Common myeloid progenitor, CD34-positive (primary cell): Measurements from ENCODE around the gene LMO7.

Source experiments
- CTCF ChIA-PET: fragments of 350-600 bp; sonication (Branson Sonifier 250); formaldehyde crosslinking; loops from one replicate; lab custom pipeline; 2021; ENCODE audit warnings: antibody characterized with exemption; lab: Charles Lee
- POLR2A ChIA-PET: fragments of 350-600 bp; sonication (Branson Sonifier 250); formaldehyde crosslinking; loops from one replicate; lab custom pipeline; 2021; ENCODE audit warnings: antibody characterized with exemption; lab: Charles Lee
- DNase-seq, 3 donors: peaks; one replicate each; pipeline versions ENCODE4 v3.0.0 to v3.0.0-alpha.2; 2013
- H3K27ac ChIP-seq, 2 experiments: 1 replicate in 1 of 2; 2 replicates in 1 of 2; pipeline ENCODE4 v1.7.0; 2013; ENCODE audit warnings: inconsistent platforms in 2 of 2, low read length in 2 of 2, mild to moderate bottlenecking in 2 of 2, low read depth in 1 of 2, moderate library complexity in 1 of 2; ENCODE audit not compliant: severe bottlenecking in 2 of 2, insufficient read depth in 1 of 2, poor library complexity in 1 of 2
- H3K27me3 ChIP-seq, 5 experiments: replicated peaks in 2 of 5; 1 replicate in 3 of 5; 2 replicates in 2 of 5; pipeline versions ENCODE4 v1.6.1 to v1.7.0; 2013; ENCODE audit warnings: low read length in 4 of 5, mild to moderate bottlenecking in 2 of 5, moderate library complexity in 2 of 5, inconsistent platforms in 1 of 5; ENCODE audit not compliant: insufficient read depth in 5 of 5, control insufficient read depth in 4 of 5
- H3K36me3 ChIP-seq, 4 experiments: 1 replicate in 2 of 4; 2 replicates in 2 of 4; pipeline versions ENCODE4 v1.6.1 to v1.7.0; 2013; ENCODE audit warnings: low read length in 3 of 4, control low read depth in 1 of 4, mild to moderate bottlenecking in 1 of 4; ENCODE audit not compliant: control insufficient read depth in 4 of 4, insufficient read depth in 4 of 4
- H3K4me1 ChIP-seq, 4 experiments: 1 replicate in 3 of 4; 2 replicates in 1 of 4; pipeline versions ENCODE4 v1.6.1 to v1.7.1; 2013; ENCODE audit warnings: low read length in 3 of 4, mild to moderate bottlenecking in 3 of 4, control low read depth in 1 of 4, inconsistent platforms in 1 of 4, moderate library complexity in 1 of 4; ENCODE audit not compliant: control insufficient read depth in 4 of 4, insufficient read depth in 4 of 4; ENCODE audit errors: control extremely low read depth in 1 of 4
- H3K4me3 ChIP-seq, 7 experiments: 1 replicate in 4 of 7; 2 replicates in 3 of 7; pipeline versions ENCODE4 v1.5.1 to v1.7.0; 2013; ENCODE audit warnings: mild to moderate bottlenecking in 7 of 7, low read length in 6 of 7, moderate library complexity in 6 of 7, inconsistent platforms in 2 of 7, low read depth in 2 of 7, control low read depth in 1 of 7; ENCODE audit not compliant: insufficient read depth in 4 of 7, control insufficient read depth in 1 of 7; ENCODE audit errors: extremely low read depth in 1 of 7
- H3K9me3 ChIP-seq, 5 experiments: 1 replicate in 4 of 5; 2 replicates in 1 of 5; pipeline versions ENCODE4 v1.6.1 to v1.7.1; 2013; ENCODE audit warnings: low read length in 4 of 5, mild to moderate bottlenecking in 2 of 5, inconsistent platforms in 1 of 5, low read depth in 1 of 5, moderate library complexity in 1 of 5; ENCODE audit not compliant: control insufficient read depth in 4 of 5, insufficient read depth in 2 of 5; ENCODE audit errors: control extremely low read depth in 1 of 5
- WGBS: methylation state at CpG from one replicate; pipeline ENCODE4 v1.1.5; 2013; ENCODE audit not compliant: insufficient coverage; 5-methylcytosine and 5-hydroxymethylcytosine counted together

LMO7 gene

GRCh38 chr13:75744127-75744526, 108.0 kb downstream of the LMO7 start:
- no peak for DNase-seq
- POLR2A ChIA-PET: no interaction called here
- Histone ChIP-seq H3K4me1 (no peaks in the 10 kb centered on the region), H3K4me3 (no peak overlapping the region), H3K9me3 (peaks cover 0 to 6% (median 0%) of the 10 kb centered on the region in 5 experiments), H3K27me3 (no peaks in the 10 kb centered on the region), H3K36me3 (no peaks in the 10 kb centered on the region), H3K27ac (no peak overlapping the region)
- CTCF ChIA-PET: no interaction called here
- WGBS: 100% methylated on average over 1 of the region's 2 CpGs

DNA sequence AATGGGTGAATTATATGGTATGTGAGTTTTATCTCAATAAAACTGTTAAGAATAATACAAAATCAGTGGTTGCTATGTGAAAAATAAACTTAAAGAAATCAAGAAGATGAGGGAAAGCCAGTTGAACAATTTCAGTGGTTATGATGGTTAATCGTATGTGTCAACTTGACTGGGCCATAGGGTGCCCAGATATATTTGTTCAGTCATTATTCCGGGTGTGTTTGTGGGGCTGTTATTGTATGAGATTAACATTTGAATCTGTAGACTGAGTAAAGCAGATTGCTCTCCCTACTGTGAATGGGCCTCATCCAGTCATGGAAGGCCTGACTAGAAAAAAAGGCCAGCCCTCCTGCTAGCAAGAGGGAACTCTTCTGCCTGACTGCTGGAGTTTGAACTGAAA, 109.3 kb downstream of the LMO7 start:
- DNase-seq: no peak
- ChIA-PET CTCF (no interaction called here), POLR2A (no interaction called here)
- no peaks in the 10 kb centered on the region for H3K36me3 ChIP-seq
- H3K27me3 ChIP-seq: no peaks in the 10 kb centered on the region
- no peak overlapping the region for H3K4me3 ChIP-seq
- H3K27ac ChIP-seq: no peak overlapping the region
- no peaks in the 10 kb centered on the region for H3K4me1 ChIP-seq
- WGBS: 100% methylated on average over 2 of the region's 2 CpGs
- H3K9me3 ChIP-seq: peaks cover 0 to 6% (median 0%) of the 10 kb centered on the region in 5 experiments

GRCh38 chr13:75748874-75749273, 112.7 kb downstream of the LMO7 start:
- ChIA-PET POLR2A (no interaction called here), CTCF (no interaction called here)
- no peaks in the 10 kb centered on the region for H3K4me1 ChIP-seq
- no peaks in the 10 kb centered on the region for H3K27me3 ChIP-seq
- no peak overlapping the region for H3K27ac ChIP-seq
- H3K9me3 ChIP-seq: peaks cover 0 to 6% (median 0%) of the 10 kb centered on the region in 5 experiments
- 100% methylated on average over 1 of the region's 3 CpGs for WGBS
- no peak overlapping the region for H3K4me3 ChIP-seq
- no peak for DNase-seq
- H3K36me3 ChIP-seq: no peaks in the 10 kb centered on the region

DNA sequence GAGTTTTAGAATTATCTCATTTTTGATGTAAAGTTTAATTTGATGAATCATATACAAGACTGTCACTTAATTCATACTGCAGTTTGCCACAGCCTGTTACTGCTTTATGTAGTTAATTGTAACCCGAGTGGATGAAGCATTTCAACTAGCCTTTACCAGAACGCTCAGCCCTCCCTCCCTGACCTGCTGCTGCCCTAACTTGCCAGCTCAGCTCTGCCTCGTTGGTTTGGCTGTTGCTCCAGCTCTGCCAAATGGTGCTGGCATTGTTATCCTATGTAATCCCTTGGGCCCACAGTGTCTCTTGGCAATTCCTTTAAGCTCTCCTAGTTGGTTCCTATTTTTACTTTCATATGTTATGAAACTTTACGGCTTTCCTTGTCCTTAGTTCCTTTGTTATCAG, 113.3 kb downstream of the LMO7 start:
- ChIA-PET POLR2A (no interaction called here), CTCF (no interaction called here)
- H3K27me3 ChIP-seq: no peaks in the 10 kb centered on the region
- no peak overlapping the region for H3K4me3 ChIP-seq
- no peaks in the 10 kb centered on the region for H3K4me1 ChIP-seq
- H3K36me3 ChIP-seq: no peaks in the 10 kb centered on the region
- no peak overlapping the region for H3K27ac ChIP-seq
- WGBS: 95% methylated on average over 3 of the region's 4 CpGs
- no peak for DNase-seq
- peaks cover 0 to 11% (median 0%) of the 10 kb centered on the region in 5 experiments for H3K9me3 ChIP-seq

DNA sequence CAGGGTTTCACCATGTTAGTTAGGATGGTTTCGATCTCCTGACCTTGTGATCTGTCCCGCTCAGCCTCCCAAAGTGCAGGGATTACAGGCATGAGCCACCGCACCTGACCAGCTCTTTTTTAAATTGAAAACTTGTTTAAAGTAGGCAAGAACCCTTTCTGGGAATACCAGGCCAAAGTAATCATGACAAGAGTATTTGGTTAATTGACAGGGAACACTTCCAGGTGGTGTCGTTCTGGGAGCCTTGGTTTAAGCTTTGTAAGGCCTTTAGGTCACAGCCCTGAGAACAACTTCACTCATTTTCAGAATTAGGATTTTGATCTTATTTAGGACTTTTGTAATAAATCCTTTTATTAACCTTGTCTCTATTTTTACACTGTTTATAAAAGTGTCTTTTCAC, 115.2 kb downstream of the LMO7 start:
- WGBS: 89% methylated on average over 4 of the region's 4 CpGs
- no peak for DNase-seq
- CTCF ChIA-PET: no interaction called here
- H3K27me3 ChIP-seq: no peaks in the 10 kb centered on the region
- no peaks in the 10 kb centered on the region for H3K4me1 ChIP-seq
- peaks cover 0 to 11% (median 3%) of the 10 kb centered on the region in 5 experiments for H3K9me3 ChIP-seq
- no peaks in the 10 kb centered on the region for H3K36me3 ChIP-seq
- no peak overlapping the region for H3K27ac ChIP-seq
- POLR2A ChIA-PET: no interaction called here
- H3K4me3 ChIP-seq: no peak overlapping the region

GRCh38 chr13:75752826-75753225, 116.7 kb downstream of the LMO7 start:
- H3K27me3 ChIP-seq: no peaks in the 10 kb centered on the region
- POLR2A ChIA-PET: no interaction called here
- H3K4me1 ChIP-seq: no peaks in the 10 kb centered on the region
- CTCF ChIA-PET: no interaction called here
- DNase-seq: no peak
- no peaks in the 10 kb centered on the region for H3K36me3 ChIP-seq
- H3K9me3 ChIP-seq: peaks cover 0 to 11% (median 3%) of the 10 kb centered on the region in 5 experiments
- no peak overlapping the region for H3K4me3 ChIP-seq
- no peak overlapping the region for H3K27ac ChIP-seq

DNA sequence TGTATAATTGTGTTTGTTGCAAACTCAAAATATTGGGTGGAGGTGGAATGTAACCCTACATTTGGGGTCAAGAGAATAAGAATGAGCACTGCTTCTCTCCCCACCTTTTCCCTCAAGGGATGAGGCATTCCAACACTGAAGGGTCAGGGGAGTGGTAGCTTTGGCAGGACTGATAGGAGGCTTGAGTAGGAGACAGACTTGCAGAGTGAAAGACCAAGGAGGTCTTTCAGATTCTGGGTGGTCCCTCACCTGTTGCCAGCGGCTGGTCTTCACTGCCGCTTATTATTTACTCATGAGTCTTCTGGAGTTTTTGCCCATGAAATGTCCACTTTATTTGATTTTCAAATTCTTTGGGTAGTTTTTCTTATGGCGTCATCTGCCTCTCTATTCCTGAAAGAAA, 118.8 kb downstream of the LMO7 start:
- no peak for DNase-seq
- ChIA-PET POLR2A (no interaction called here), CTCF (interaction anchor here (1.1 kb wide), 1 partner anchor 29 kb away, joined by 3 read pairs; no protein-coding TSS in a partner anchor)
- whole genome bisulfite sequencing: 89% methylated on average over 3 of the region's 3 CpGs
- Histone ChIP-seq H3K4me1 (peaks cover 0 to under 1% (median 0%) of the 10 kb centered on the region in 4 experiments), H3K27me3 (no peaks in the 10 kb centered on the region), H3K9me3 (peaks cover 0 to 11% (median 3%) of the 10 kb centered on the region in 5 experiments), H3K36me3 (no peaks in the 10 kb centered on the region), H3K27ac (no peak overlapping the region), H3K4me3 (no peak overlapping the region)
